ENCODE data around the gene COL28A1. TPM values are rescaled to one million over a fixed set of nuclear protein-coding genes. Genes with fewer than 3 reads are reported as not detected.

The COL28A1 gene
- total and polyA plus RNA-seq, 7 donors = 0.29 to 6.3 (median 1.9) TPM

DNA sequence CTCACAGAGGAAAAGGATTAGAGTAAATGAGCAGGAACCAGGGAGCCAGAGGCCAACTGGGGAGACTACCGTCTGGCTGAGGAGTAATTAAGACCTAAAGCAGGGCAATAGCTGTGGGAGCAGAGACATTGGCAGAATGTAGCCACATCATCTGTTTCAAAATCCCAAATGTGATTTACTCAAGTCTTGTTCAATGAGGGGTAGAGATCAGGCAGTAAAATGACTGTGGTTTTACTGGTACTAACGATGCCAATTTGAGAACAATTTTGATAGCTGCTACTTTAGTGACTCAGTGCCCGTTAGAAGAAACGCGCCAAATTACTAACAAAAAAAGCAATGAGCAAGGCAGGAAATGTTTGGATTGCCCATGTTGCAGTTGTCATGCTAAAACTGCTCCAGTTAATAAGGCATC is 18.4 kb upstream of the COL28A1 start:
- Histone ChIP-seq H3K4me1 (peaks cover 22% of the 10 kb centered on the region), H3K27ac (peak overlapping the region; percentile 85), H3K9me3 (no peaks in the 10 kb centered on the region), H3K27me3 (ENCODE audit: insufficient read depth in 3 of 3, low read length in 2 of 3) (no peaks in the 10 kb centered on the region), H3K36me3 (ENCODE audit: insufficient read depth in 1 of 2, low read depth in 1 of 2) (peaks cover 0 to 4% of the 10 kb centered on the region in 2 donors), H3K4me3 (peak overlapping the region; percentile 35)
- 24 to 32% (median 25%) methylated on average over 5 of the region's 5 CpGs for WGBS, 3 donors
- TF ChIP-seq CTCF (IDR thresholded peaks at IDR 0.05) = no peak
- DNase-seq (peak in 1 of 2 donors; percentile 18), ATAC-seq (peak; percentile 73 to 79 (median 77))
- intact Hi-C loops (cut with DNase I) = no loop called here

GRCh38 chr7:7553386-7553785 is 17.7 kb upstream of the COL28A1 start:
- no peaks in the 10 kb centered on the region for H3K9me3 ChIP-seq
- no peaks in the 10 kb centered on the region for H3K27me3 ChIP-seq (ENCODE audit: insufficient read depth in 3 of 3, low read length in 2 of 3)
- intact Hi-C loops (cut with DNase I) = no loop called here
- DNase-seq = no peak
- peaks cover 22% of the 10 kb centered on the region for H3K4me1 ChIP-seq
- peaks cover 0 to 4% of the 10 kb centered on the region in 2 donors for H3K36me3 ChIP-seq (ENCODE audit: insufficient read depth in 1 of 2, low read depth in 1 of 2)
- 59 to 95% (median 86%) methylated on average over 1 of the region's 1 CpG for WGBS, 3 donors
- H3K27ac ChIP-seq = peak overlapping the region; percentile 85
- H3K4me3 ChIP-seq = peak overlapping the region; percentile 35
- ATAC-seq = peak; percentile 29 to 76 (median 68)
- no peak for TF ChIP-seq CTCF (IDR thresholded peaks at IDR 0.05)

DNA sequence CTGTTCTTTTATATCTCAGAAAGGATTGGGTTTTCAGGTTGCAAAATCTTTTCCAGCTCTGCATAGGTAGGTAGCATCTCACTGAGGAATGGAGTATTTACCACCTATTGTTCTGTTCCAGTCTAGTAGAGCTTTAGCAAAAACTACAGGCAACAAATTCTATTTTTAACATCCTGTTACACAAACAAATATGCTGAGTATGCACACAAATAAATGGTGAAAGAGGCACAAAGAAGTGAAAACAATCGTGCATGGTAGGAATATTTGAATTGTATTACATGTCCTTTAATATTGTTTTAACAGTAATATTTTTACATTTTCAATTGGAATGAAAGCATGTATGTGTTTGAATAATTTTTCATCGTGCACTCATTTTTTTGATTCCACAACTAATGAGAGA is 16.5 kb upstream of the COL28A1 start:
- H3K4me1 ChIP-seq = peaks cover 22% of the 10 kb centered on the region
- ATAC-seq = no peak
- WGBS, 3 donors = 83 to 86% (median 85%) methylated on average over 2 of the region's 2 CpGs
- no peaks in the 10 kb centered on the region for H3K9me3 ChIP-seq
- no peak for DNase-seq
- no peaks in the 10 kb centered on the region for H3K27me3 ChIP-seq (ENCODE audit: insufficient read depth in 3 of 3, low read length in 2 of 3)
- no peak for TF ChIP-seq CTCF (IDR thresholded peaks at IDR 0.05)
- H3K27ac ChIP-seq = no peak overlapping the region
- no peak overlapping the region for H3K4me3 ChIP-seq
- intact Hi-C loops (cut with DNase I) = no loop called here
- H3K36me3 ChIP-seq (ENCODE audit: insufficient read depth in 1 of 2, low read depth in 1 of 2) = peaks cover 0 to 4% of the 10 kb centered on the region in 2 donors

DNA sequence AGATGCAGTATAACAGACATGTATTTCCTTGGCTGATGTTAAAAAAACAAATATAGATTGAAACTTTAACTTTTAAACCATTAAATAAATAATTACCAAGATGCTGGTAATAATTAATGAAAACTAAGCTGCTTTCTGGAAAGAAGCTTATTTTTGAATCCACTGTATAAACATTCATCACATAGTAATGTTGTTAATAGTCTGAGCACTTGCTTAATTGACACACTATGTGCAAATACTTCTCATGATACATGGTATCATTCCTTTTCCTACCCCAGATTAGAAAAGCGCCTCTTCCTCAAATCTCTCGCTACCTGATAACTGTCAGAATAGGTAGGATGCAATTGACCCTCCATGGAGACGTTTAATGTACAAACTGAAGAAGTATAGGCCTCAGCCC is 15.0 kb upstream of the COL28A1 start:
- TF ChIP-seq CTCF (IDR thresholded peaks at IDR 0.05) = no peak

GRCh38 chr7:7548407-7548806 is 12.7 kb upstream of the COL28A1 start:
- DNase-seq = no peak
- H3K27me3 ChIP-seq (ENCODE audit: insufficient read depth in 3 of 3, low read length in 2 of 3) = no peaks in the 10 kb centered on the region
- no peak for TF ChIP-seq CTCF (IDR thresholded peaks at IDR 0.05)
- no peak overlapping the region for H3K4me3 ChIP-seq
- ATAC-seq = no peak
- 87 to 95% (median 94%) methylated on average over 3 of the region's 3 CpGs for WGBS, 3 donors
- intact Hi-C loops (cut with DNase I) = no loop called here
- peaks cover 4% of the 10 kb centered on the region for H3K4me1 ChIP-seq
- no peak overlapping the region for H3K27ac ChIP-seq
- no peaks in the 10 kb centered on the region for H3K9me3 ChIP-seq
- peaks cover 0 to 4% of the 10 kb centered on the region in 2 donors for H3K36me3 ChIP-seq (ENCODE audit: insufficient read depth in 1 of 2, low read depth in 1 of 2)

More for the DNA sequence above, 15.0 kb upstream of the COL28A1 start:
- 97 to 98% (median 97%) methylated on average over 3 of the region's 3 CpGs for WGBS, 3 donors
- H3K4me1 ChIP-seq = peaks cover 21% of the 10 kb centered on the region
- no peak overlapping the region for H3K27ac ChIP-seq
- H3K4me3 ChIP-seq = no peak overlapping the region
- intact Hi-C loops (cut with DNase I) = no loop called here
- H3K36me3 ChIP-seq (ENCODE audit: insufficient read depth in 1 of 2, low read depth in 1 of 2) = peaks cover 0 to 4% of the 10 kb centered on the region in 2 donors
- H3K9me3 ChIP-seq = no peaks in the 10 kb centered on the region
- no peaks in the 10 kb centered on the region for H3K27me3 ChIP-seq (ENCODE audit: insufficient read depth in 3 of 3, low read length in 2 of 3)
- ATAC-seq (no peak), DNase-seq (no peak)

All from psoas muscle (tissue), 8 donors.